HG02884 (cell line): ENCODE data around the gene TOR2A.

Experiments
- ATAC-seq: cut with Tn5 transposase; IDR thresholded peaks from one replicate; pipeline ENCODE4 v1.9.1; 2021; ENCODE audit warnings: mild to moderate bottlenecking, moderate library complexity; ENCODE audit not compliant: unreplicated experiment

The TOR2A gene

GRCh38 chr9:127744398-127745110, 9.5 kb upstream of the TOR2A start:
- ATAC-seq: no peak

GRCh38 chr9:127742435-127743088, 7.5 kb upstream of the TOR2A start:
- no peak for ATAC-seq

- ATAC-seq: no peak
Observed at GRCh38 chr9:127741831-127742434, 6.8 kb upstream of the TOR2A start.

GRCh38 chr9:127739614-127740330, 4.7 kb upstream of the TOR2A start:
- no peak for ATAC-seq

GRCh38 chr9:127738666-127739065, 3.6 kb upstream of the TOR2A start:
- no peak for ATAC-seq

GRCh38 chr9:127735530-127736185, 564 bp upstream of the TOR2A start:
- ATAC-seq: peak; percentile 11

- no peak for ATAC-seq
Observed at GRCh38 chr9:127734247-127734746, 797 bp downstream of the TOR2A start.

GRCh38 chr9:127733614-127734013, 1.5 kb downstream of the TOR2A start:
- no peak for ATAC-seq

GRCh38 chr9:127732444-127732843, 2.6 kb downstream of the TOR2A start:
- ATAC-seq: no peak

GRCh38 chr9:127731938-127732337, 3.2 kb downstream of the TOR2A start:
- no peak for ATAC-seq

GRCh38 chr9:127730799-127731410, 4.2 kb downstream of the TOR2A start:
- ATAC-seq: no peak

- ATAC-seq: no peak
Observed at GRCh38 chr9:127730262-127730661, 4.8 kb downstream of the TOR2A start.

GRCh38 chr9:127729522-127730256, 5.4 kb downstream of the TOR2A start:
- ATAC-seq: no peak

GRCh38 chr9:127728808-127729207, 6.3 kb downstream of the TOR2A start:
- ATAC-seq: no peak

GRCh38 chr9:127726871-127727270, 8.2 kb downstream of the TOR2A start:
- ATAC-seq: no peak

- no peak for ATAC-seq
Observed at GRCh38 chr9:127724012-127724411, 11.1 kb downstream of the TOR2A start.

- ATAC-seq: no peak
Observed at GRCh38 chr9:127723444-127723843, 11.7 kb downstream of the TOR2A start.

GRCh38 chr9:127723013-127723412, 12.1 kb downstream of the TOR2A start:
- ATAC-seq: no peak

- ATAC-seq: no peak
Observed at GRCh38 chr9:127722055-127722745, 12.9 kb downstream of the TOR2A start.
